Glutamatergic neuron (in vitro differentiated cells): ENCODE data around the gene LIN7A. TPM values are rescaled to one million over a fixed set of nuclear protein-coding genes. Genes with fewer than 3 reads are reported as not detected.

Experiments
- DNase-seq: peaks from one replicate; pipeline ENCODE4 v3.0.0; 2022
- H3K27ac Mint-ChIP-seq: one replicate; pipeline ENCODE4 v1.8.0; 2020; ENCODE audit warnings: mild to moderate bottlenecking, mixed read lengths, inconsistent platforms; ENCODE audit not compliant: unreplicated experiment
- H3K27me3 Mint-ChIP-seq: one replicate; pipeline ENCODE4 v1.8.0; 2020; ENCODE audit warnings: mild to moderate bottlenecking, moderate library complexity, mixed read lengths, inconsistent platforms; ENCODE audit not compliant: unreplicated experiment
- H3K36me3 Mint-ChIP-seq: one replicate; pipeline ENCODE4 v1.8.0; 2020; ENCODE audit warnings: mild to moderate bottlenecking, mixed read lengths, inconsistent platforms; ENCODE audit not compliant: unreplicated experiment
- H3K4me1 Mint-ChIP-seq: one replicate; pipeline ENCODE4 v1.8.0; 2020; ENCODE audit warnings: mild to moderate bottlenecking, low read depth, mixed read lengths, inconsistent platforms; ENCODE audit not compliant: unreplicated experiment
- H3K4me3 Mint-ChIP-seq: one replicate; pipeline ENCODE4 v1.8.0; 2020; ENCODE audit warnings: mild to moderate bottlenecking, mixed read lengths, inconsistent platforms; ENCODE audit not compliant: unreplicated experiment
- H3K9me3 Mint-ChIP-seq: one replicate; pipeline ENCODE4 v1.8.0; 2020; ENCODE audit warnings: mild to moderate bottlenecking, moderate library complexity, mixed read lengths, inconsistent platforms; ENCODE audit not compliant: unreplicated experiment
- long read RNA-seq: library from polyadenylated mRNA; unstranded; transcript quantifications from one replicate; pipeline ENCODE4 v2.0.0, GENCODE V29; 2020; ENCODE audit not compliant: unreplicated experiment
- total RNA-seq: library from RNA; stranded (reverse); fragmentation: NEBNext Ultra II Directional; extraction: Animal tissue kit (Norgen Biotek cat#: 25700); gene quantifications from one replicate; pipeline ENCODE4 v1.2.1, GENCODE V29; 2021; ENCODE audit not compliant: unreplicated experiment
- TF ChIP-seq, protein P1 (sequence below): fragments of 200-600 bp; sonication (generic); IDR thresholded peaks from one replicate; pipeline ENCODE4 v1.5.0; 2021; ENCODE audit not compliant: partially characterized antibody, unreplicated experiment

The LIN7A gene, protein sequence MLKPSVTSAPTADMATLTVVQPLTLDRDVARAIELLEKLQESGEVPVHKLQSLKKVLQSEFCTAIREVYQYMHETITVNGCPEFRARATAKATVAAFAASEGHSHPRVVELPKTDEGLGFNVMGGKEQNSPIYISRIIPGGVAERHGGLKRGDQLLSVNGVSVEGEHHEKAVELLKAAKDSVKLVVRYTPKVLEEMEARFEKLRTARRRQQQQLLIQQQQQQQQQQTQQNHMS
- 41.9 TPM for total RNA-seq
- long read RNA-seq, full-length matches to known transcripts = 7 of 9 reads
- long read RNA-seq, partial matches to known transcripts = 0 of 9 reads
- long read RNA-seq, other reads (novel, unspliced or antisense) = 2 of 9 reads

DNA sequence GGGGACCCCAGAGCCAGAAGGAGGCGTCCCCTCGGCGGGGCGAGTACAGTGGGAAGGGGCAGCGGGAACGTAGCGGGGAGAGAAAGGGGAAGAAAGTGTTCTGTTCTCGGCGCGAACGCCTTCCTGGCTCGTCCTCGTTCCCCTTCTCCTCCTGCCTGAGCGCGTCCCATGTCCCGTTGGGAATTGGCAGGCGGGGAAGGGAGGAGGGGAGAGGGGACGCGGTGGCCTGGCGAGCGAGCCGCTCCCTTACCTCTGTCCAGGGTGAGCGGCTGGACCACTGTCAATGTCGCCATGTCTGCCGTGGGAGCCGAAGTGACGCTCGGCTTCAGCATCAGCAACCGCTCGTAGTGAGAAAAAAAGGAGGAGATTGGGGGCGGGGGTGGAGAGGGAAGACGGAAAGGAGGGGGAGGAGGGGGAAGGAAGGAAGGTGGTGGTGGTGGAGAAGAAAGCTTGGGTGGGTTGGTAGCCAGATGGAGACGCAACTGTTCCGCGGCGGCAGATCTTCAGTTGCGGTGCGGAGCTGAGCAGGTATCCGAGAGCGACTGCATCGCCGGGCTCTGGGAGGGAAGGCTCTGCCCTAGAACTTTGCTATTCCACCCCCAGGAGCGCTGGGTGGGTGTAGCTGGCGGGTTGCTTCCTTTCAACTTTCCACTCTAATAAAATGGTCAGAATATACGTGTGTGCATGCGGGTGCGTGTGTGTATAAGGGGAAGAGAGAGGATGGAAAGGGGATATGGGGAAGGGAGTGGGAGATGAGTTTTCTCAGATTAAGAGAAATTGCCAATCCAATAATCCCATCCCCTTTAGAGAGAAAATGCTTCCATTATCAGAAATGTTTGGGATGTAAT is at the start of gene LIN7A:
TSS of gene LIN7A (minus strand) at position 544 of the 848 bp plus-strand sequence. CDS start at position 332, 212 bp downstream.
- peaks cover 11% of the 10 kb centered on the region for H3K4me1 Mint-ChIP-seq
- no peaks in the 10 kb centered on the region for H3K36me3 Mint-ChIP-seq
- TF ChIP-seq, protein P1, sequence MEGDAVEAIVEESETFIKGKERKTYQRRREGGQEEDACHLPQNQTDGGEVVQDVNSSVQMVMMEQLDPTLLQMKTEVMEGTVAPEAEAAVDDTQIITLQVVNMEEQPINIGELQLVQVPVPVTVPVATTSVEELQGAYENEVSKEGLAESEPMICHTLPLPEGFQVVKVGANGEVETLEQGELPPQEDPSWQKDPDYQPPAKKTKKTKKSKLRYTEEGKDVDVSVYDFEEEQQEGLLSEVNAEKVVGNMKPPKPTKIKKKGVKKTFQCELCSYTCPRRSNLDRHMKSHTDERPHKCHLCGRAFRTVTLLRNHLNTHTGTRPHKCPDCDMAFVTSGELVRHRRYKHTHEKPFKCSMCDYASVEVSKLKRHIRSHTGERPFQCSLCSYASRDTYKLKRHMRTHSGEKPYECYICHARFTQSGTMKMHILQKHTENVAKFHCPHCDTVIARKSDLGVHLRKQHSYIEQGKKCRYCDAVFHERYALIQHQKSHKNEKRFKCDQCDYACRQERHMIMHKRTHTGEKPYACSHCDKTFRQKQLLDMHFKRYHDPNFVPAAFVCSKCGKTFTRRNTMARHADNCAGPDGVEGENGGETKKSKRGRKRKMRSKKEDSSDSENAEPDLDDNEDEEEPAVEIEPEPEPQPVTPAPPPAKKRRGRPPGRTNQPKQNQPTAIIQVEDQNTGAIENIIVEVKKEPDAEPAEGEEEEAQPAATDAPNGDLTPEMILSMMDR = no peak
- peak within 1 kb of the TSS; percentile 97 for H3K27ac Mint-ChIP-seq
- peak; percentile 78 for DNase-seq
- peaks cover 11% of the 10 kb centered on the region for H3K27me3 Mint-ChIP-seq
- peaks cover 7% of the 10 kb centered on the region for H3K9me3 Mint-ChIP-seq
- peak within 1 kb of the TSS; percentile 96 for H3K4me3 Mint-ChIP-seq

DNA sequence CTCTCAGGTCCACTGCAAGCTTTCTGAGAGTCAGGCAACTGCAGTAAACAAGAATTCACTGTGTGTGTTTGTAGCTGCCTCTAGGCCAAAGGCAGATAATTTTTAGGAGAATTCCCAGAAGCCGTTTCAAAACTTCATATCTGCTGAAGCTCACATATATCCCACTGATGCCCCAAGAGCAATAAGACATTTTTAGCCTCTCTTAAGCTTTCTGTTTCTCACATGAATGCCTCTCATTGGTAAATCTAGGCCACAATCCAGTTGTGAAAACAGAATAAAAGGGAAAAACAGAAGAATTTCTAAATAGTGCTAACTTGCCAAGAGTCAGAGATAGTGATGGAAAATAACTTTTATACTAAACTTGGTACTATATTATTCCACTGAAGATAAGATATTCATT is 48.5 kb upstream of the LIN7A start:
- Mint-ChIP-seq H3K4me1 (no peaks in the 10 kb centered on the region), H3K27ac (no peak overlapping the region), H3K27me3 (no peaks in the 10 kb centered on the region), H3K4me3 (no peak overlapping the region), H3K9me3 (no peaks in the 10 kb centered on the region), H3K36me3 (no peaks in the 10 kb centered on the region)
- TF ChIP-seq, protein P1 = no peak
- no peak for DNase-seq

DNA sequence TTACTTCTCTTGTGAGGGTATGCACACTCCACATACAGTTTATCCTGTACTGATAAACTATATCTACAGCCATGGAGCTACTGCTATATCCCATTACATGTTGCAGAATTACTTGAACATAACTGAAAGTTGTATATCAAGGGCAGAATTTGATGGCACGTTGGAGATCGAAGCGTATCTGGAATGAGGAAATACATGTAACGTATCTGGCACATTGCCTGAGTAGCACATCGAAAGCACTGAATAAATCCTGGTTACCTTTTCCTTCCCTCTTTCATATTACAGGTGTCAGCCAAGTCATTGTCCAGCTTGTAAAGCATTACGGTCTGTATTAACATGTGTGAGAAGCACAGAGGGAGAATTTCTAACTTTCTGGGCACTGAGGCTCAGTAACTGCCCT is 42.1 kb upstream of the LIN7A start:
- Mint-ChIP-seq H3K36me3 (no peaks in the 10 kb centered on the region), H3K4me1 (peaks cover 7% of the 10 kb centered on the region), H3K27ac (no peak overlapping the region), H3K4me3 (no peak overlapping the region), H3K27me3 (no peaks in the 10 kb centered on the region), H3K9me3 (no peaks in the 10 kb centered on the region)
- DNase-seq = no peak
- TF ChIP-seq, protein P1 = no peak

DNA sequence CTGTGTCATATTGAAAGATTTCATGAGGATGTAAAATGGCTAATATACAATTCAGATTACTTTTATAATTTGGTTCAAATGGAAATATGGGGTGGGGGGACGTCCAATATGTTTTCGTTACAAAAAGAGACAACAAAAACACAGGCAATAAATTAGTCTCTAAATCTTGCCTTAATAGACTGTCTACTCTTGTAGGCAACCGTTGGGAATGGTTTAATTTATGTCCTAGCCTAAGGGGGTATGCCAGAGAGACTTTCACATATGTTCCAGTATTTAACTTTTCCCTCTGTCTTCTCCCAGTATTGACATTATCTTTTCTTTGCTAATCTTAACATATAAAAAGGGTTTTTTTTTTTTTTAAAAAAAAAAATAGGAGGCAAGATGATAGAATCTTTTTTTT is 41.5 kb upstream of the LIN7A start:
- Mint-ChIP-seq H3K36me3 (no peaks in the 10 kb centered on the region), H3K4me1 (peaks cover 7% of the 10 kb centered on the region), H3K27me3 (no peaks in the 10 kb centered on the region), H3K9me3 (no peaks in the 10 kb centered on the region), H3K27ac (no peak overlapping the region), H3K4me3 (no peak overlapping the region)
- no peak for DNase-seq
- TF ChIP-seq, protein P1 = no peak
